Stimulated activated CD8-positive, alpha-beta memory T cell treated with anti-CD3 and anti-CD28 coated beads, Interleukin-15, amount 100 ng/mL, for 4 hours (primary cell): Measurements from ENCODE around the gene ATP4B.
"Not testable (repeated sequence)": the region's sequence is repeated elsewhere in the genome, so short reads cannot be mapped to it uniquely, and the experiment has no call there.

Experiments
- DNase-seq, 2 donors: peaks; one replicate each; pipeline ENCODE4 v3.0.0-alpha.2; 2020; ENCODE audit warnings: low read depth in 2 of 2

ATP4B gene

DNA sequence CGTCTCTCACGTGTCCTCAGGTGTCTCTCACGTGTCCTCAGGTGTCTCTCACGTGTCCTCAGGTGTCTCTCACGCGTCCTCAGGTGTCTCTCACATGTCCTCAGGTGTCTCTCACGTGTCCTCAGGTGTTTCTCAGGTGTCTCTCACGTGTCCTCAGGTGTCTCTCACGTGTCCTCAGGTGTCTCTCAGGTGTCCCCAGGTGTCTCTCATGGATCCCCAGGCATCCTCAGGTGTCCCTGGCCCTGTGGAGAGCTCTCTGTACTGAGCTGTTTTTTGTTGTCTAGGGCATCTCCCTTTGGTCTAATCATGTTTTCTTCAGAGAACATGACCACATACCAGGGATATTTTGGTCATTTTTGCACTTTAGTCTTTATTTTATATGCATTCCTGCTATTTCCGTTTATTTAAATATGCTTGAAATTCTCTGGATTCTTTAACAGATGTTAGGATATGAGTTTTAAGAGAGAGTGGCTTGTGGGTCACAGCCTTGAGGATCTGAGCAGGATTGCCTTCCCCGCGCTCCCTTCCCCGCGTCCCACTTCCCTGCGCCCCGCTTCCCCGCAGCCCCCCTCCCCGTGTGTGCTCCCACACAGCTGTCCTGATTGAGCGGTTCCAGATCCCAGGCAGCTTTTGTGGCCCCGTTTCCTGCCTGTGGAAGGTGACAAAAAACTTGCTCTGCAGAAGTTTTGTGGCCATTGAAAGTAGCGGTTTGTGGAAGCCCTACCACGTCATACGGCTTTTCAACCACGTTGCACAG lies 31.9 kb downstream of the ATP4B start:
- DNase-seq = no peak

DNA sequence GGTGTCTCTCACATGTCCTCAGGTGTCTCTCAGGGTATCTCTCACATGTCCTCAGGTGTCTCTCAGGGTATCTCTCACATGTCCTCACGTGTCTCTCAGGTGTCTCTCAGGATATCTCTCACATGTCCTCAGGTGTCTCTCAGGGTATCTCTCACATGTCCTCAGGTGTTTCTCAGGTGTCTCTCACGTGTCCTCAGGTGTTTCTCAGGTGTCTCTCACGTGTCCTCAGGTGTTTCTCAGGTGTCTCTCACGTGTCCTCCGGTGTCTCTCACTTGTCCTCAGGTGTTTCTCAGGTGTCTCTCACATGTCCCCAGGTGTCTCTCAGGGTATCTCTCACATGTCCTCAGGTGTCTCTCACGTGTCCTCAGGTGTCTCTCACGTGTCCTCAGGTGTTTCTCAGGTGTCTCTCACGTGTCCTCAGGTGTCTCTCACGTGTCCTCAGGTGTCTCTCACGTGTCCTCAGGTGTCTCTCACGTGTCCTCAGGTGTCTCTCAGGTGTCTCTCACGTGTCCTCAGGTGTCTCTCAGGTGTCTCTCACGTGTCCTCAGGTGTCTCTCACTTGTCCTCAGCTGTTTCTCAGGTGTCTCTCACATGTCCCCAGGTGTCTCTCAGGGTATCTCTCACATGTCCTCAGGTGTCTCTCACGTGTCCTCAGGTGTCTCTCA lies 33.2 kb downstream of the ATP4B start:
- not testable (repeated sequence) for DNase-seq

DNA sequence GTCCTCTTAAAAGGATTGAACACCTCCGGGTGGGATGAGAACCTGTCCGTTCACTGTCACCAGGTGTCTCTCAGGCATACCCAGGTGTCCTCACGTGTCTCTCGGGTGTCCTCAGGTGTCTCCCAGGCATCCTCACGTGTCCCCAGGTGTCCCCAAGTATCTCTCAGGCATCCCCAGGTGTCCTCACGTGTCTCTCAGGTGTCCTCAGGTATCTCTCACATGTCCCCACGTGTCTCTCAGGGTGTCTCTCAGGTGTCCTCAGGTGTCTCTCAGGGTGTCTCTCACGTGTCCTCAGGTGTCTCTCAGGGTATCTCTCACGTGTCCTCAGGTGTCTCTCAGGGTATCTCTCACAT lies 33.8 kb downstream of the ATP4B start:
- no peak for DNase-seq

DNA sequence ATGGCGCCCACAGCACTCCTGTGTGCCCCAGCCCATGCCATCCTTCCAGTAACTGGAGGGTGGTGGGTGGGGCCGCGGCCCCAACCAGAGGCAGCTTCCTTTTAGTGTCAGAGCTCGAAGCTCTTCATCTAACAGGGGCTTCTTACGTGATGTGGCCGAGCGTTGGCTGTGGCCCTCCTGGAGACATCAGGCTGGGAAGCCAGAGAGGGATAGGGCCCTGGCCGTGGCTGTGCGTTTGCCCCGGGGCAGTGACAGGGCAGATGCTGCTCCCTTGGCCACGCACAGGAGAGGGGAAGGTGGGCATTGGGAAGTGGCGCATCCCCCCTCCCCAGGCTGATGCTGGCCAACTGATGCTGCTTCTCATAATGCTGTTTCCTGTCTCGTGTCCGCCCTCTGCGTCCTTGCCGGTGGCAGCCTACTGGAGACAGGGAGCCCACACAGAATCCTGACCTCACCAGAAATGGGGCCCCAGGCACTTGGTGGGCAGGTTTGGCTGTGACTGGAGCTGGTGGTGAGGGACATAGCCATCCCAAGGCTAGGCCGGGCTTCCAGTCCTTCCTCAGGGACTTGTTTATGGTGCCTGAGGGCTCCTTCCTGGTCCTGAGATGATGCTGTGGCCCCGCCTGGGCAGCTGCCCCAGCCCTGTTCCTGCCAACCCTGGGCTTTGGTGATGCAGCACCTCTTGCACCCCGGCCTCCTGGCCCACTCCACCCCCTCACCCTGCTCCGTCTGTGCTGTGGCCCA lies 34.3 kb downstream of the ATP4B start:
- DNase-seq = no peak

DNA sequence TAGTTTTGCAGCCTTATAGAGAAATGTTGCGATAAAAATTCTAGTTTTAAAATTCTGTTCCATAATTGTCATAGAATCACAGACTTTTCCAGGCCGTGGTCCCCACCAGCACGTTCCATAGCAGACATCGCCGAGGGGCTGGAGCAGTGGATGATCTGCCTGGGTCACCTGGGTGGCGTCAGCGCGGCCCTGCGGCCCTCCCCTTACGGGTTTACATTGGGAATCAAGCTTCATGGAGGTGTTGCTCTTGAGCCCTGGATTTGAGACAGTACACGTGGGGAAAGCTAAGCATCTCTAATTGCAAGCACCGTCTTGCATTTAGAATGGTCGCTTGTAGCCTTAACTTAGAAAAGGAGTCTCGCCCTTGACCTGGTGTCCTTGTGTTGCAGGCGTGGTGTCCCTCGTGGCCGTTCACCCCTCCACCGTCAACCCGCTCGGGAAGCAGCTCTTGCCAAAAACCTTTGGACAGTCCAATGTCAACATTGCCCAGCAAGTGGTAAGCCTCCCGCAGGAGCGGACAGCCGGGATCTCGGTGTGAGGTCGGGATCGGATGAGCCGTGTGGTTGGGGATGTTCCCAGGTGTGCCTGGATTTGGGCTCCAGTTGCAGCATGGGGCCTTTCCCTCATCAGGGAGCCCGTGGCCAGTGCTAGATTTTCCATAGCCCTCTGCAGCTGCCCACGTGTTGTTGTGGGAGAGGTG lies 35.1 kb downstream of the ATP4B start:
- no peak for DNase-seq

DNA sequence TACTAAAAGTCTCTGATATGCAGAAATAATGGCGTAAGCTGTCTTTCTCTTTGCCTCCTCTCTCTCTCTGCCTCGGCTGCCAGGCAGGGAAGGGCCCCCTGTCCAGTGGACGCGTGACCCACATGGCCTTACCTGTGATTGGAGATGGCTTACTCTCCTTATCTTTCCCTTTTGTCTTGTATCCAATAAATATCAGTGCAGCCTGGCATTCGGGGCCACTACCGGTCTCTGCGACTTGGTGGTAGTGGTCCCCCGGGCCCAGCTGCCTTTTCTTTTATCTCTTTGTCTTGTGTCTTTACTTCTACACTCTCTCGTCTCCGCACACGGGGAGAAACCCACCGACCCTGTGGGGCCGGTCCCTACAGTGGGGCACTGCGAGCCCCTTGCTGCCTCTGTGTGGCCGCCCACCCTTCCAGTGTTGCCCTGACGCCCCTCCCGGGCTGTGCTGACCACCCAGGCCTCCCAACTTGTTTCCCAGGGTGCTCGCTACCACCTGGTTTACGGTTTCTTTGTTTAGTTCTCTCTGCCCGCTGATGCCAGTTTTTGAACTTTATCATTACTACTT lies 35.9 kb downstream of the ATP4B start:
- DNase-seq = not testable (repeated sequence)

DNA sequence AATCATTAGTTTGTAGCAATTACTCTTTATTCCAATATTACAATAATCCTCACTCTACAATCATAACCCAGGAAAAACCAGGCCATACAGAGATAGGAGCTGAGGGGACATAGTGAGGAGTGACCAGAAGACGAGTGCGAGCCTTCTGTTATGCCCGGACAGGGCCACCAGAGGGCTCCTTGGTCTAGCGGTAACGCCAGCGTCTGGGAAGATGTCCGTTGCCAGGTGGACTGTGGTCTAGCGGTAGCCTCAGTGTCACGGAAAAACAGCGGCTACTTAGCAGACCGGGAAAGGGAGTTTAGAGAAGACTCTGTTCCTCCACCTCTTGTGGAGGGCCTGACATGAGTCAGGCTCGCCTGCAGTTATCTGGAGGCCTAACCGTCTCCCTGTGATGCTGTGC lies 36.5 kb downstream of the ATP4B start:
- DNase-seq = not testable (repeated sequence)

DNA sequence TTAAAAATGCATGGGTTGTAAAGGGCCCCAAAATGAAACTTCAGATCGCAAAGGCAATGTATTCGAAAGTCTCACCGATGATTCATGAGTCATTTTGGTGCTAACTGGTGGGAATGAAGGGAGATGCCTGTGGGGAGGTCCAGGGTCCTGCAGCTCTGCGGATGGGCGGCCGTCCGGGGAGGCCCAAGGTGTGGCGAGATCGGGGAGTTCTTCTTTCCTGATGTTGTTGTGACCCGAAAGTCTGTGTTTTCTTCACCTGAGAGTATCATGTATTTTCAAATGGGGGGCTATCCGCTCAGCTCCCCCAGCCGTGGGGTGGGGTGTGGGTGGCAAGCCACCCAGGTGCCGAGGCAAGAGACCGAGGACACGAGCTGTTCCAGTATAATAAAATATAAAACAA lies 37.0 kb downstream of the ATP4B start:
- DNase-seq = no peak

DNA sequence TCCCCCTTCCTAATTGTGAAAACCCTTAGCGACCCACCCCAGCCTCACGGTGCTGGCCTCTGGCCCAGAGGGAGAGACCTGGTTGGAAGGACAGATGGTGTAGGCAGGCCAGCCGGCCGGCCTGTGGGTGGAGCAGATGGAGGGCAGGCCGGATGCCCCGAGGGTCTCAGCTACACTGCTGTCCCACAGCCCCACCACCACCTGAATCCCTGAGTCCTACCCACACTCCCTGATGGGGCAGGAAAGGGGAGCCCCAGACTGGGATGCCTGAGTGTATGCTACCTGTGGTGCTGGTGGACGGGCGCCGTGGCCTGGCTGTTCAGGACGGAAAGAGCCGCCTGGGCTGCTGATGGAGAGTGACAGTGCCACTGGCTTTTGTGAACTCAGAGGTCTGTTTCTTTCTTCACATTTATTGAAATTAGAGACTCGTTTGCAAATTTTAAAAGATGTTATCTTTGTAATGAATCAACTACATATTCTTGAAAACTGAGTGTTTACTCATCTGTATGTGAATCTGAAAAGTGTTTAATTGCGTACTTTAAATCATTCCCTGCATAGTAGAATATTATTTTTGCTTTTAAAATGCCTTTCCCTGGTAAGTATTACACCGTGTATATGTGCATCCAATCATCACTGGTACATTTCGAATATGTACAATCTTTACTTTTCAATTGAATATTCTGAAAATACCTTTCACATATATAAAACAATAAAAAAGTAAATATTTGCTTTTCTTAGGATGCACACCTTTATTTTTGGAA lies 37.8 kb downstream of the ATP4B start:
- DNase-seq = no peak

DNA sequence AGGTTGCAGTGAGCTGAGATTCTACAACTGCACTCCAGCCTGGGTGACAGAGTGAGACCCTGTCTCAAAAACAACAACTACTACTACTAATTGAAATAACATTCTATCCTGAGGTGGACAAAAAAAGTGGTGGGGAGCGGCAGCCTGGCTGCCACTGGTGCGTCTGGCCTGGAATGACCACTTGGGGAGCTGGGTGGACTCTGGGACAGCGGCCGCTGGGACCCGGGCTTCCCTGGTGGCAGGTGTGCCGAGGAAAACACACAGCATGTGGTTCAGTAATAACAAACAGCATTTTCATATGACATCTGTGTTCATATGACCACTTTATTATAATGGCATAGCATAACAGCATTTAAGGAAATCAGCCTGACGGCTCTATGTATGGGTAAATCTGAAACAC lies 39.5 kb downstream of the ATP4B start:
- no peak for DNase-seq

DNA sequence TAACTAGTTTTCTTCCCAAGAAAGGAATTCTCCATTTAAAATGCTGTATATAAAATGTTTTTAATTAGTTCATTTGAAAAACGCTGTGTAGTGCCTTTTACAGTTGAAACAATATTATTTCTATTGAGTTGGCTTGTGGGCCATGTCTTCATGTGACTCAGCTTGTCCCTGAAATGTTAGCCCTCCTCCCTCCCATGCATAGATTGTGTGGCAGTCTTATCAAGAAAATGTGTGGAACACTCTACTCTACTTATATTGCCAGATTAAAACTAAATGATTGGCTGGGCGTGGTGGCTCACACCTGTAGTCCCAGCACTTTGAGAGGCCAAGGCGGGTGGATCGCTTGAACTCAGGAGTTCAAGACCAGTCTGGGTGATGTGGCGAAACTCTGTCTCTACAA lies 40.0 kb downstream of the ATP4B start:
- DNase-seq = no peak

DNA sequence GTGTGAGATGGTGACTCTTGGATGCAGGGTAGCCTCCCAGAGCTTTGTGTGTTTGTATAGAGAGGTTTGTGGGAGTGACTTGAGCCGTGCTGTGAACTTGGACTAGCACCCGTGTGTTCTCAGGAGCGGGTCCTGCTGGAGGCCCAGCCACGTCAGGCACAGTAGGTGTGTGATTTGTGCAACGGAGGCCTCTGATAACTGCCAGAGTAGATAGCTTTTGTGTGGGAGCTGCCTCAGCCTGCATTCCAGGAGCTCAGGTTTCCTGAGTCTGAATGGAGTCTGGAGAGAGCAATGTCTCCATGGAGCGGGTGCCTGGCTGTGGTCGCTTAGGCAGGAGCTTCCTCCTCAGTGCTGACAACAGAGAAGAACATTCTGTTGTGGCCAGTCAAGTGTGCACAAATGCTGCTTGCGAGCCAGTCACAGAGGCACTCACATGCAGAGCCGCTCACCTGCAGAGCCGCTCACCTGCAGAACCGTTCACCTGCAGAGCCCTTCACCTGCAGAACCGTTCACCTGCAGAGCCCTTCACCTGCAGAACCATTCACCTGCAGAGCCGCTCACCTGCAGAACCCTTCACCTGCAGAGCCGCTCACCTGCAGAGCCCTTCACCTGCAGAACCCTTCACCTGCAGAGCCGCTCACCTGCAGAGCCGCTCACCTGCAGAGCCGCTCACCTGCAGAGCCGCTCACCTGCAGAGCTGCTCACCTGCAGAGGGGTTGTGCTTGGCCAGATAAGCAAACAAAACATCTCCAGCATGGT lies 40.8 kb downstream of the ATP4B start:
- DNase-seq = no peak

DNA sequence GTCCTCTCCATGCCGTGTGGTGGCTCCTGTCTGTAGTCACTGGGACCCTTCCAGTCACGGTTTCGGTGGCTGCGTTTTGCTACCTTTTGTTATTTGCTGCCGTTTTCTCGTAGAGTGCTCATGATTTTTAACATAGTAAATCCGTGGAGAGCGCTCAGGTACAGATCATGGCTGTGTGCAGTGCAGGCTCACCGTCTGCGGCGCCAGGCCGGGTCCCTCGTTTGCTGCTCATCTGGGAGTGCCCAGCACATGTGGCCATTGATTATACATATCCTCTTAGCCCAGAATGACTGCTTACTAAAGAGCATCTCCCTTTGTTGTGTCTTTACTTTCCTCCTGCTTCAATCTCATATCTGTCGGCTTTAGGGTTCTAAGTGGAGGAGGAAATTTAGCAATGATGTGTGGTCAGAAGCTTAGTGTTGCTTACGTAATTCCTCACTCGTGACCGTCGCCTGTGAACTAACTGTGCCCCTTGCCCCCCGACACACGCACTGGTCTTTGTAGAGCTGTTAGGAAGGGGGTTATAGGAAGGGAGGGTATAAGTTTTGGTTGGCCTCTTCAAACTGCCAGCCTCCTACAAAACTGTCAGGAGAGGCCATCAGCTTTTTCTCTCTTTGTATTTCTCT lies 41.6 kb downstream of the ATP4B start:
- DNase-seq = no peak

DNA sequence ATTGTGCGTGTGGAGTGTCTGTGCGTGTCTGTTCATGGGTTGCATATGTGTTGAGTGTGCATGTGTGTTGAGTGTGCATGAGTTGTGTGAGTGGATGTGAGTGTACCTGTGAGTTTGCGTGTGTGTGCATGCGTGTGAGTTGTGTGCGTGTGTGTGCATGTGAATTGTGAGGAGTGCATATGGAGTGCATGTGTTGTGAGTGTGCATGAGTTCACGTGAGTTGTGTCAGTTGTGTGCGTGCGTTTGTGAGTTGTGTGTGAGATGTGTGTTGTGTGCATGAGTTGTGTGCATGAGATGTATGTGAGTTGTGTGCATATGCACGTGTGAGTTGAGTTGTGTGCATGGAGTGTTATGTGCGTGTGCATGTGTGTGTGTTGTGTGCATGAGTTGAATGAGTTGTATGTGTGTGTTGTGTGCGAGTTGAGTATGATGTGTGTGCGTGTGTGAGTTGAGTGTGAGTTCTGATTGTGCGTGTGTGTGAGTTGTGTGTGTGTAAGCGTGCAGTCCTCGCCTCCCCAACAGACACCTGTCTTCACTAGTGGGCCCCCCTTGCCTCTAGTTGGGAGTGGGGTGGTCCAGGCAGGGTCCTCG lies 44.1 kb downstream of the ATP4B start:
- DNase-seq = no peak

DNA sequence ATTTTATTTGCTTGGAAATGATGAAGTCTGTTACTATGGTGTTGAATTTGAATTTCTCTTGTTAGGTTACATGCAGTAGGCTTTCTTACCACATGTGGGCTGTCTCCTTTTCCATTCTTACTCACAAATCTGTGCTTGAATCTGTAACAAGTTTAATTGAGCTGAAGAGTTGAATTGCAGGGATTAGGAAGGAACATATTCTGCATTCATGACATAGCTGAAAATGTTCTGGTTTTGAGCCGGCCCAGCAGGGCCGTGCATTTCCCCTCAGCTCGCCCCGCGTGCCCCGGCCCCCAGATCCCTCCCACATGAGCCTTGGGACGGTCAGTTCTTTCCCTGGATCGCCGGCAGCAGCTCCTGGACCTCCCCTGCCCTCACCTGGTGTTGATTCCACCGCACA lies 45.4 kb downstream of the ATP4B start:
- no peak for DNase-seq

DNA sequence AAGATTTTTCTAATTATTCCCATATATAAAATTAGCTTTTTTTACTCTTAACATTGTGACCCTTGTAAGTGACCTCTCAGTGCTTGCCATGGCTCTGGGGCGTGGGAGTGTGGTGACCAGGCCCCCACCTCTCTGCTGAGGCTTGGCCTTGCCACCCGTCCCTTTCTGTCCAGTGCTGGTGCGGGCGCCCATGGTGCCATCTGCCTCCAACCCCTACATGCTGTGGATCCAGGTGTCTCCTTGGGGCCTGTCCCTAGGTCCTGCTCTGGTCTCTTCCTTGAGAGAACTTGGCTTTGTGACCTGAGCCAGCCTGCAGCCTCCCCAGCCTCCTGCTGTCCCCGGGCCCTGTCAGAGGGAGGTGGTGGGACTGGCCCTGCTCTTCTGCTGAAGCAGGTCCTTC lies 46.0 kb downstream of the ATP4B start:
- no peak for DNase-seq

DNA sequence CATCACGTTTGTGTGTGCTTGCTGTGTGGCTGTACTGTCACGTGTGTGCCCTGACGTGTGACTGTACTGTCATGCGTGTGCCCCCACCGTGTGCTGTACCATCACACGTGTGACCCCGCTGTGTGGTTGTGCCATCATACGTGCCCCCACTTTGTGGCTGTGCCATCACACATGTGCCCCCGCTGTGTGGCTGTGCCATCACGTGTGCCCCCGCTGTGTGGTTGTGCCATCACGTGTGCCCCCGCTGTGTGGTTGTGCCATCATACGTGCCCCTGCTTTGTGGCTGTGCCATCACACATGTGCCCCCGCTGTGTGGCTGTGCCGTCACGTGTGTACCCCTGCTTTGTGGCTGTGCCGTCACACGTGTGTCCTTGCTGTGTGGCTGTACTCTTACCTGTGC lies 47.7 kb downstream of the ATP4B start:
- no peak for DNase-seq

DNA sequence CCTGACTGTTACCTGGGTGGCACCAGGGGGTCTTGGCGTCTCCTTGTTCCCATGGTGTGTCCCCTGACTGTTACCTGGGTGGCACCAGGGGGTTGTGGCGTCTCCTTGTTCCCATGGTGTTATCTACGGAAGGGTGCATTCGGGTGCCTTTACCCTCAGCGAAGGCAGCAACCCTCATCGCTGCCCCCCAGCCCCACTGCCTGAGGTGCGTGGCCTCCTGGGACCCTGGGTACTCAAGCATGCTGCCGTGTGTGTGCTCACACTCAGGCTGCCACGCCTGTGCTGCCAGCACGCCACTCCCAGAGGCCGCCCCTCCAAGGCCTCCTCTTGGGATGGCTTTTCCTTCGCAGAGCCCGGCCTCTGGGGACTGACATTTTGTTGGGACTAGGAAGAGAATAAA lies 48.4 kb downstream of the ATP4B start:
- DNase-seq = no peak

DNA sequence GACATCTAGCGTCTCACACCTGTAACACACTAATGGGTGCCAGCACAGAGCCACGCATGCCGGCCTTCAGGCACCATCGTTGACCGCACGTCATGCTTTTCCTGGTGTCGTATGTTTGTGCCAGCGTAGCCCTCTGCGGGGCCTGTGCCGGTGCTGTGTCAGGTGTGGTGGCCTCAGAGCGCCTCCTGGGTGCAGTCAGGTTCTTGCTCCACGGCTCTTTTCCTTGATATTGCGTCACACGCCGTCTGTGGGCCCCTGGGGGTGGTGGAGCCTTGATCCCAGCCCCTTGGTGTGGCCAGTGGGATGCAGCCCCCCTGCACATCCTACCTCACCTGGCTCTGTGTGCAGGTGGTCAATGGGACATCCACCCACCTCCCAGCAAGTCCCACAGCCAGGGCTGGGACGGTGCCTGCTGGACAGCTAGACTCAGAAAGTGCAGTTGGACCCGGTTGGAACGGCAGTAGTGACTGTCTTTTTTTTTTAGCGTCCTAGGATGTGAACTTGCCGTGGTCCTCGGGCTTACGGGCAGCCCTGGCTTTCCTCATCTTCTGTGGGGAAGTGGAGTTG lies 48.9 kb downstream of the ATP4B start:
- DNase-seq = no peak
